HEK293 (cell line): ENCODE measurements around the gene GNG3.
A peak's percentile ranks its signal among the peaks of the same experiment; 100 is the strongest.
"Not testable (repeated sequence)": the region's sequence is repeated elsewhere in the genome, so short reads cannot be mapped to it uniquely, and the experiment has no call there.

Experiments
- CTCF ChIA-PET: fragments of 350-600 bp; formaldehyde crosslinking; extraction: SDS; loops from one replicate; lab custom pipeline; 2021; ENCODE audit warnings: antibody characterized with exemption; lab: Yijun Ruan, JAX
- POLR2A ChIA-PET: fragments of 300-600 bp; formaldehyde crosslinking; extraction: SDS; loops from one replicate; lab custom pipeline; 2020; ENCODE audit warnings: antibody characterized with exemption, inconsistent platforms; lab: Yijun Ruan, JAX
- H3K27ac ChIP-seq: fragments of 200-500 bp; sonication (Bioruptor generic); 2 replicates; pipeline ENCODE4 v1.5.1; 2014; ENCODE audit warnings: low read depth, low read length, control low read depth, inconsistent platforms; ENCODE audit errors: extremely low read depth
- H3K36me3 ChIP-seq, 2 experiments: fragments of 200-500 bp in 1 of 2; sonication (Bioruptor generic) in 1 of 2; 1 replicate in 1 of 2; 2 replicates in 1 of 2; pipeline ENCODE4 v1.5.1; 2014 to 2017; ENCODE audit warnings: inconsistent platforms in 2 of 2, low read length in 2 of 2; ENCODE audit not compliant: control insufficient read depth in 2 of 2, insufficient read depth in 1 of 2
- H3K4me1 ChIP-seq: fragments of 200-500 bp; sonication (Bioruptor generic); 2 replicates; pipeline ENCODE4 v1.5.1; 2014; ENCODE audit warnings: mild to moderate bottlenecking, low read length, inconsistent platforms; ENCODE audit not compliant: control insufficient read depth, insufficient read depth
- H3K4me3 ChIP-seq: 2 replicates; pipeline ENCODE4 v1.5.1; 2011; ENCODE audit warnings: low read depth, mild to moderate bottlenecking, control low read depth, low read length, moderate library complexity
- H3K9me3 ChIP-seq: fragments of 200-500 bp; sonication (Bioruptor generic); 2 replicates; pipeline ENCODE4 v1.5.1; 2014; ENCODE audit warnings: low read depth, low read length, inconsistent platforms; ENCODE audit not compliant: control insufficient read depth, insufficient read depth
- GLIS2 ChIP-seq: fragments of 450-650 bp; formaldehyde crosslinking; IDR thresholded peaks from 2 replicates; pipeline ENCODE4 v1.5.1; 2016; ENCODE audit warnings: missing biosample characterization, missing genetic modification characterization
- SP7 ChIP-seq: fragments of 450-650 bp; formaldehyde crosslinking; IDR thresholded peaks from 2 replicates; pipeline ENCODE4 v1.5.1; 2016; ENCODE audit warnings: missing biosample characterization, missing genetic modification characterization
- TSHZ1 ChIP-seq: fragments of 450-650 bp; formaldehyde crosslinking; IDR thresholded peaks from 2 replicates; pipeline ENCODE4 v1.5.1; 2016; ENCODE audit warnings: missing biosample characterization, missing genetic modification characterization, borderline replicate concordance
- YY1 ChIP-seq: fragments of 450-650 bp; formaldehyde crosslinking; IDR thresholded peaks from 2 replicates; pipeline ENCODE4 v1.5.1; 2018; ENCODE audit warnings: missing biosample characterization, missing genetic modification characterization
- ZBTB44 ChIP-seq: fragments of 450-650 bp; IDR thresholded peaks from 2 replicates; pipeline ENCODE4 v1.5.1; 2018; ENCODE audit warnings: missing biosample characterization, mild to moderate bottlenecking, missing genetic modification characterization
- ZBTB49 ChIP-seq: fragments of 450-650 bp; formaldehyde crosslinking; IDR thresholded peaks from 2 replicates; pipeline ENCODE4 v1.5.1; 2016; ENCODE audit warnings: missing biosample characterization, missing genetic modification characterization, low read depth
- ZNF184 ChIP-seq: fragments of 450-650 bp; IDR thresholded peaks from 2 replicates; pipeline ENCODE4 v1.5.1; 2018; ENCODE audit warnings: missing biosample characterization, mild to moderate bottlenecking, missing genetic modification characterization
- ZNF2 ChIP-seq: fragments of 450-650 bp; formaldehyde crosslinking; IDR thresholded peaks from 2 replicates; pipeline ENCODE4 v1.5.1; 2016; ENCODE audit warnings: missing biosample characterization, missing genetic modification characterization
- ZNF239 ChIP-seq: fragments of 450-650 bp; formaldehyde crosslinking; IDR thresholded peaks from 2 replicates; pipeline ENCODE4 v1.5.1; 2016; ENCODE audit warnings: missing biosample characterization, missing genetic modification characterization
- ZNF280D ChIP-seq: fragments of 450-650 bp; formaldehyde crosslinking; IDR thresholded peaks from 2 replicates; pipeline ENCODE4 v1.5.1; 2016; ENCODE audit warnings: missing biosample characterization, missing genetic modification characterization
- ZNF302 ChIP-seq: fragments of 450-650 bp; formaldehyde crosslinking; IDR thresholded peaks from 2 replicates; pipeline ENCODE4 v1.5.1; 2016; ENCODE audit warnings: missing biosample characterization, missing genetic modification characterization, low read depth
- ZNF404 ChIP-seq: fragments of 450-650 bp; formaldehyde crosslinking; IDR thresholded peaks from 2 replicates; pipeline ENCODE4 v1.5.1; 2017; ENCODE audit warnings: missing biosample characterization, missing genetic modification characterization
- ZNF449 ChIP-seq: fragments of 450-650 bp; formaldehyde crosslinking; IDR thresholded peaks from 2 replicates; pipeline ENCODE4 v1.5.1; 2017; ENCODE audit warnings: missing biosample characterization, mild to moderate bottlenecking, missing genetic modification characterization, moderate library complexity
- ZNF555 ChIP-seq: fragments of 450-650 bp; formaldehyde crosslinking; conservative IDR thresholded peaks from 2 replicates; pipeline ENCODE4 v1.5.1; 2017; ENCODE audit warnings: missing biosample characterization, mild to moderate bottlenecking, missing genetic modification characterization, inconsistent platforms
- ZNF677 ChIP-seq: fragments of 450-650 bp; IDR thresholded peaks from 2 replicates; pipeline ENCODE4 v1.5.0; 2018; ENCODE audit warnings: missing biosample characterization, mild to moderate bottlenecking, missing genetic modification characterization, moderate library complexity

Gene GNG3

GRCh38 chr11:62747475-62748160, 40.1 kb downstream of the GNG3 start:
- Histone ChIP-seq H3K36me3 (peaks cover 0 to 14% of the 10 kb centered on the region in 2 experiments; a peak in 2 of 3 replicates), H3K27ac (no peak overlapping the region), H3K4me1 (no peaks in the 10 kb centered on the region), H3K9me3 (no peaks in the 10 kb centered on the region), H3K4me3 (no peak overlapping the region)
- TF ChIP-seq ZBTB44 (tag by site-specific recombination) (peak; percentile 92), GLIS2 (tag by site-specific recombination) (no peak)
- ChIA-PET POLR2A (interaction anchor here (0.7 to 2.8 kb wide), 3 partner anchors 14 to 22 kb away, joined by 3 to 14 read pairs (median 4); partner anchors contain the start of genes HNRNPUL2 and POLR2G), CTCF (interaction anchor here (0.6 to 1.6 kb wide), 6 partner anchors 20 to 157 kb away, joined by 3 to 5 read pairs (median 4); partner anchors contain the start of gene TMEM179B)

GRCh38 chr11:62749931-62750330, 42.5 kb downstream of the GNG3 start:
- H3K27ac ChIP-seq, H3K4me1 ChIP-seq, H3K9me3 ChIP-seq, H3K4me3 ChIP-seq: not testable (repeated sequence)
- TF ChIP-seq ZNF449 (tag by site-specific recombination): peak; percentile 87
- CTCF ChIA-PET: interaction anchor here (1.2 kb wide), 1 partner anchor 20 kb away, joined by 3 read pairs; no protein-coding TSS in a partner anchor
- H3K36me3 ChIP-seq: peaks cover 0 to 18% of the 10 kb centered on the region in 2 experiments; a peak in 2 of 3 replicates
- POLR2A ChIA-PET: interaction anchor here (0.7 kb wide), 2 partner anchors 22 to 418 kb away, joined by 4 to 7 read pairs; partner anchors contain the start of gene TAF6L

- ChIA-PET POLR2A (interaction anchor here (0.5 to 2.6 kb wide), 4 partner anchors 9 to 159 kb away, joined by 3 to 28 read pairs (median 6); partner anchors contain the start of gene POLR2G), CTCF (interaction anchor here (0.8 to 2.1 kb wide), 4 partner anchors 17 to 132 kb away, joined by 3 to 11 read pairs (median 4); no protein-coding TSS in a partner anchor)
- no peaks in the 10 kb centered on the region for H3K4me1 ChIP-seq
- TF ChIP-seq ZNF555 (no peak), ZNF239 (no peak), ZNF184 (tag by site-specific recombination) (no peak), ZNF404 (tag by site-specific recombination) (no peak), SP7 (tag by site-specific recombination) (no peak), YY1 (tag by site-specific recombination) (no peak), TSHZ1 (tag by site-specific recombination) (no peak), ZNF302 (tag by site-specific recombination) (no peak), ZBTB49 (no peak), ZNF677 (no peak), ZNF2 (no peak), ZNF280D (tag by site-specific recombination) (no peak)
Measured at GRCh38 chr11:62752177-62752785, 44.8 kb downstream of the GNG3 start.

More at GRCh38 chr11:62752177-62752785, 44.8 kb downstream of the GNG3 start:
- Histone ChIP-seq H3K4me3 (no peak overlapping the region), H3K9me3 (no peaks in the 10 kb centered on the region), H3K27ac (no peak overlapping the region), H3K36me3 (peaks cover 0 to 18% of the 10 kb centered on the region in 2 experiments; a peak in 2 of 3 replicates)
